Suprapubic skin (tissue), 4 donors: ENCODE results near the gene SIGLEC8. TPM values are rescaled to one million over a fixed set of nuclear protein-coding genes. Genes with fewer than 3 reads are reported as not detected.
A peak's percentile ranks its signal among the peaks of the same experiment; 100 is the strongest.

Experiments used
- DNase-seq, 2 donors: peaks; one replicate each; pipeline ENCODE4 v3.0.0-alpha.2; 2019; ENCODE audit warnings: low spot score in 2 of 2
- H3K27ac ChIP-seq: fragments of 200-600 bp; sonication (generic); one replicate; pipeline ENCODE4 v1.5.1; 2019
- H3K27me3 ChIP-seq: fragments of 200-600 bp; sonication (generic); one replicate; pipeline ENCODE4 v1.5.1; 2019
- H3K36me3 ChIP-seq: fragments of 200-600 bp; sonication (generic); one replicate; pipeline ENCODE4 v1.5.1; 2019
- H3K4me1 ChIP-seq: fragments of 200-600 bp; sonication (generic); one replicate; pipeline ENCODE4 v1.5.1; 2019
- H3K4me3 ChIP-seq: fragments of 200-600 bp; sonication (generic); one replicate; pipeline ENCODE4 v1.5.1; 2019; ENCODE audit warnings: mild to moderate bottlenecking
- H3K9me3 ChIP-seq: fragments of 200-600 bp; sonication (generic); one replicate; pipeline ENCODE4 v1.5.1; 2019
- EP300 ChIP-seq: sonication (generic); formaldehyde crosslinking; IDR thresholded peaks from one replicate; pipeline ENCODE4 v1.6.1; 2017; ENCODE audit warnings: antibody characterized with exemption
- POLR2A ChIP-seq, 2 donors: fragments of 450-650 bp; IDR thresholded peaks; one replicate each; pipeline ENCODE4 v1.6.1; 2017; ENCODE audit warnings: antibody characterized with exemption in 2 of 2, mild to moderate bottlenecking in 2 of 2, moderate library complexity in 2 of 2
- POLR2AphosphoS5 ChIP-seq, 3 donors: sonication (generic); formaldehyde crosslinking; IDR thresholded peaks; one replicate each; pipeline ENCODE4 v1.6.1; 2017; ENCODE audit warnings: antibody characterized with exemption in 3 of 3
- WGBS: methylation state at CpG from one replicate; pipeline ENCODE4 v1.1.5; 2018; 5-methylcytosine and 5-hydroxymethylcytosine counted together
- total RNA-seq, 4 donors: library from RNA; depleted of rRNA; stranded (reverse); fragments of >200 nt; gene quantifications; one replicate each; pipeline ENCODE4 v1.1.0, GENCODE V29; 2016
- TF ChIP-seq, protein P1 (sequence below), 2 donors: fragments of 200-600 bp in 1 of 2; fragments of 450-650 bp in 1 of 2; sonication (generic) in 1 of 2; IDR thresholded peaks; one replicate each; pipeline ENCODE4 v1.5.1; 2016 to 2019; ENCODE audit warnings: antibody characterized with exemption in 2 of 2, mild to moderate bottlenecking in 1 of 2, moderate library complexity in 1 of 2

Gene SIGLEC8
- total RNA-seq = 1 to 10 TPM in 1 of 4 donors, under 1 TPM in 1, not detected in 2; 0.21 to 1.0 TPM

DNA sequence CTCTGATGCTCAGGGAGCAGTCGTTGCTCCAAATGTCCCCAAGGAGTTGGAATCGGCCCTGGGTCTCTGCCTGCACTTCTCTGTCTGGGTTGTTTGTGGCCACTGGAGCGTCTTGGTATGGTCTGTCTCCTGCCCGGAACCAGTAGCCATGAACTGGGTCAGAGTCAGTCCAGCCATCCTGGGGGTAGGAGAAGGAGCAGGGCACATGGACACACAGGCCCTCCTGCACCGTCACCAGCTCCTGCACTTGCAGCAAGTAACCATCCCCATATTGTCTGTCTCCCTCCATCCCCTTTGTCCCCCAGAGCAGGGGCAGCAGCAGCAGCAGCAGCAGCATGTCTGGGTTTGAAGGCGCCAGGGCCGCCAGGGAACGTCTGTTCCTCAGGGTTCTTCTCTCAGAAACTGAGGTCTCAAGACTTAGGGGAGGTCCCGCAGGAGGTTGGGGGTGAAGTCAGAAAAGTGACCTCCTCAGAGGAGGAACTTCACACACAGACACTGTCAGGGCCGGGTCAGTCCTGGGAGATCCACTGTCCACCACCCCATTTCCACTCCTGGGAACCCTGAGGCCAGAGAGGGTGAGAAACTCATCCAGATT, at the start of gene SIGLEC8:
Gene SIGLEC8, minus strand, starts transcription at position 404 of the 595 bp plus-strand sequence. Its CDS starts 67 bp downstream, at position 337.
- Histone ChIP-seq H3K36me3 (no peaks in the 10 kb centered on the region), H3K4me3 (no peak within 1 kb of the TSS), H3K4me1 (no peaks in the 10 kb centered on the region), H3K27ac (no peak within 1 kb of the TSS), H3K9me3 (no peaks in the 10 kb centered on the region), H3K27me3 (peaks cover 46% of the 10 kb centered on the region)
- TF ChIP-seq POLR2A (IDR thresholded peaks at IDR 0.05) = no peak
- no peak for TF ChIP-seq EP300
- no peak for TF ChIP-seq POLR2AphosphoS5 (IDR thresholded peaks at IDR 0.05)
- TF ChIP-seq, protein P1, sequence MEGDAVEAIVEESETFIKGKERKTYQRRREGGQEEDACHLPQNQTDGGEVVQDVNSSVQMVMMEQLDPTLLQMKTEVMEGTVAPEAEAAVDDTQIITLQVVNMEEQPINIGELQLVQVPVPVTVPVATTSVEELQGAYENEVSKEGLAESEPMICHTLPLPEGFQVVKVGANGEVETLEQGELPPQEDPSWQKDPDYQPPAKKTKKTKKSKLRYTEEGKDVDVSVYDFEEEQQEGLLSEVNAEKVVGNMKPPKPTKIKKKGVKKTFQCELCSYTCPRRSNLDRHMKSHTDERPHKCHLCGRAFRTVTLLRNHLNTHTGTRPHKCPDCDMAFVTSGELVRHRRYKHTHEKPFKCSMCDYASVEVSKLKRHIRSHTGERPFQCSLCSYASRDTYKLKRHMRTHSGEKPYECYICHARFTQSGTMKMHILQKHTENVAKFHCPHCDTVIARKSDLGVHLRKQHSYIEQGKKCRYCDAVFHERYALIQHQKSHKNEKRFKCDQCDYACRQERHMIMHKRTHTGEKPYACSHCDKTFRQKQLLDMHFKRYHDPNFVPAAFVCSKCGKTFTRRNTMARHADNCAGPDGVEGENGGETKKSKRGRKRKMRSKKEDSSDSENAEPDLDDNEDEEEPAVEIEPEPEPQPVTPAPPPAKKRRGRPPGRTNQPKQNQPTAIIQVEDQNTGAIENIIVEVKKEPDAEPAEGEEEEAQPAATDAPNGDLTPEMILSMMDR (IDR thresholded peaks at IDR 0.05) = no peak
- peak in 1 of 2 donors; percentile 62 for DNase-seq
- WGBS = 57% methylated on average over 5 of the region's 10 CpGs

DNA sequence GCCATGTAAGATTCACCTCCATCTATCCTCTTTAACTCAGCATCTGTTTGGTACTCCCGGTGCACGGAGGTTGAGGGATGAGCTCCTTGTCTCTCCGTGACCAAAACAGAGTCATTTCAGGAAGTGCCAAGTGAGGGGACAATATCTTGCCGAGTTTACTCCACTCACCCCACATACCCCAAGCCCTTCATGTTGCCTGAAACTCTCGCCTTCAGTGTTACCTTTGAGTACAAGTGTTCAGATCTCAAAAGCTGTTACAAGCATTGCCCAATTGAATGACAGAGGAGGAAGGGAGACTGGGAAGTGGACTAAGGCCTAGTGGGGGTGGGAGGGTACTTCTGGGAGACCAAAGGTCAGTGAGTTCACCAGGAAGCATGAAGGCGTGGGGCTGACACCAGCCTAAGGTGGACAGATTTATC, 49.4 kb upstream of the SIGLEC8 start:
- no peak for DNase-seq
- Histone ChIP-seq H3K4me3 (no peak overlapping the region), H3K4me1 (no peaks in the 10 kb centered on the region), H3K9me3 (no peaks in the 10 kb centered on the region), H3K27ac (no peak overlapping the region), H3K27me3 (peaks cover 24% of the 10 kb centered on the region), H3K36me3 (no peaks in the 10 kb centered on the region)
- TF ChIP-seq POLR2AphosphoS5 (IDR thresholded peaks at IDR 0.05) (no peak), POLR2A (IDR thresholded peaks at IDR 0.05) (no peak), EP300 (no peak)
- TF ChIP-seq, protein P1 (IDR thresholded peaks at IDR 0.05) = no peak
- WGBS = 62% methylated on average over 6 of the region's 6 CpGs

DNA sequence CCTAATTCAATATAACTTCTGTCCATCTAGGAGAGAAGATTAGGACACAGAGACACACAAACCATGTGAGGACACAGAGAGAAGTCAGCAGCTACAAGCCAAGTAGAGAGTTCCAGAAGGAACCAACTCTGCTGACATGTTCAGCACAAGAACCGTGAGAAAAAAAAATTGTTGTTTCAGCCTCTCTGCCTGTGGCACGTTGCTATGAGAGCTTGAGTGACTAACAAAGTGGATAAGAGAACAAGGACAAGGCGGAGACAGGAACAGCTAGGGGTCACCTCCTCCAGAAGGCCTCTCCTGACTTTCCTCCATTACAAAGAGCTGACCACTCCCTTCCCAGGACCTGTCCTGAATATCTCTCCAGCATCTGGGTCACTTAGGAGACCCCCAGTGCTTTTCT, 48.9 kb upstream of the SIGLEC8 start:
- no peaks in the 10 kb centered on the region for H3K9me3 ChIP-seq
- no peak for DNase-seq
- no peak overlapping the region for H3K4me3 ChIP-seq
- 44% methylated on average over 3 of the region's 3 CpGs for WGBS
- no peaks in the 10 kb centered on the region for H3K4me1 ChIP-seq
- peaks cover 23% of the 10 kb centered on the region for H3K27me3 ChIP-seq
- no peak overlapping the region for H3K27ac ChIP-seq
- H3K36me3 ChIP-seq = no peaks in the 10 kb centered on the region
- TF ChIP-seq POLR2A (IDR thresholded peaks at IDR 0.05) = no peak
- TF ChIP-seq POLR2AphosphoS5 (IDR thresholded peaks at IDR 0.05) = no peak
- TF ChIP-seq EP300 = no peak
- TF ChIP-seq, protein P1 (IDR thresholded peaks at IDR 0.05) = no peak

DNA sequence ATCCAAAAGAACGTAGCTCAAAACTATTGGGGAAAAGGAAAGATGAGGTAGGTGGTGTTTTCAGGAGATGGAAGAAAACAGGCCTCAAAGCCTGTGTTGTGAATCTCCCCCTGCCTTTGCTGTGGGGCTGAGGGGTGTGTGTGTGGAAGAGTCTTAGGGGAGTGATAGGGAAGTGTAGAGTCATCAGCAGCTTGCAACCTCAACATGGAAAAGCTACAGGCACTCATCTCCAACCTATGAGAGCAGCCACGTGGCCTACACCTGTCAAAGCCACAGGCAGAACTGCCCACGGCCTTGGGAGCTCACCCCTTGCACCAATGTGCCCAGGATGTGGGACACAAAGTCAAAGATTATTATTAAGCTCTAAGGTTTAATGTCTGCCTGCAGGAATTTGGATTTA, 47.6 kb upstream of the SIGLEC8 start:
- no peaks in the 10 kb centered on the region for H3K9me3 ChIP-seq
- DNase-seq = no peak
- no peak overlapping the region for H3K4me3 ChIP-seq
- no peak overlapping the region for H3K27ac ChIP-seq
- TF ChIP-seq, protein P1 (IDR thresholded peaks at IDR 0.05) = no peak
- TF ChIP-seq POLR2A (IDR thresholded peaks at IDR 0.05) (no peak), POLR2AphosphoS5 (IDR thresholded peaks at IDR 0.05) (no peak), EP300 (no peak)
- peaks cover 14% of the 10 kb centered on the region for H3K27me3 ChIP-seq
- WGBS = 36% methylated on average over 3 of the region's 3 CpGs
- no peaks in the 10 kb centered on the region for H3K4me1 ChIP-seq
- no peaks in the 10 kb centered on the region for H3K36me3 ChIP-seq

DNA sequence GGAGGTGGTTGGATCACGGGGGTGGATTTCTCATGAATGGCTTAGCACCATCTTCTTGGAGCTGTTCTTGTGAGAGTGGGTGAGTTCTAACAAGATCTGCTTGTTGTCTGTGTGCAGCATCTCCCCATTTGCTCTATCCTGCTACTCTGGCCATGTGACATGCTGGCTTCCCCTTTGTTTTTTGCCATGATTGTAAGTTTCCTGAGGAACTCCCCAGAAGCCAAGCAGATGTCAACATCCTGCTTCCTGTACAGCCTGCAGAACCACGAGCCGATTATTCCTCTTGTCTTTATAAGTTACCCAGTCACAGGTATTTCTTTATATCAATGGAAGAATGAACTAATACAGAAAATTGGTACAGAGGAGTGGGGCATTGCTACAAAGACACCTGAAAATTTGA, 45.6 kb upstream of the SIGLEC8 start:
- WGBS = 65% methylated on average over 3 of the region's 3 CpGs
- Histone ChIP-seq H3K27me3 (peaks cover 5% of the 10 kb centered on the region), H3K4me1 (no peaks in the 10 kb centered on the region), H3K27ac (no peak overlapping the region), H3K9me3 (no peaks in the 10 kb centered on the region), H3K36me3 (no peaks in the 10 kb centered on the region), H3K4me3 (no peak overlapping the region)
- DNase-seq = no peak
- TF ChIP-seq, protein P1 (IDR thresholded peaks at IDR 0.05) = no peak
- TF ChIP-seq POLR2AphosphoS5 (IDR thresholded peaks at IDR 0.05) (no peak), EP300 (no peak), POLR2A (IDR thresholded peaks at IDR 0.05) (no peak)
